HCT116 (cell line): Measurements from ENCODE around the gene SRA1. TPM values are rescaled to one million over a fixed set of nuclear protein-coding genes. Genes with fewer than 3 reads are reported as not detected.

Experiments used
- ATAC-seq: fragments of 200-7000 bp; cut with Tn5 transposase; 2 replicates; pipeline ENCODE4 v1.9.1; 2020; ENCODE audit warnings: mild to moderate bottlenecking, moderate library complexity
- BruUV-seq: library from RNA; stranded (reverse); fragments of 400-500 nt; replicated peaks from 2 replicates; lab custom pipeline; 2021; lab: Mats Ljungman, UMichigan
- CTCF ChIA-PET: fragments of 300-600 bp; sonication (Branson Sonifier 250); formaldehyde crosslinking; loops from one replicate; lab custom pipeline; 2021; ENCODE audit warnings: antibody characterized with exemption; lab: Charles Lee
- POLR2A ChIA-PET: fragments of 300-600, 350-600 bp; sonication (Branson Sonifier 250); formaldehyde crosslinking; loops from one replicate; lab custom pipeline; 2021; ENCODE audit warnings: antibody characterized with exemption; lab: Charles Lee
- RAD21 ChIA-PET, 2 experiments: fragments of 300-600 bp; sonication (Branson Sonifier 250); formaldehyde crosslinking; loops; one replicate each; lab custom pipeline; 2023; ENCODE audit warnings: low total read pairs in 2 of 2; ENCODE audit not compliant: uncharacterized antibody in 2 of 2, unreplicated experiment in 2 of 2, low non-redundant PET in 1 of 2; lab: Charles Lee
- DNase-seq: peaks from one replicate; pipeline ENCODE4 v3.0.0-alpha.2; 2010; ENCODE audit warnings: low read depth, low spot score
- H2AFZ ChIP-seq: fragments of 200-600 bp; shearing (Covaris generic), sonication (generic); 2 replicates; pipeline ENCODE4 v1.6.1; 2017; ENCODE audit warnings: low read depth, mixed run types, mixed read lengths, antibody characterized with exemption, low read length; ENCODE audit not compliant: poor library complexity, severe bottlenecking
- H3K27ac ChIP-seq: 2 replicates; pipeline ENCODE4 v1.5.1; 2012; ENCODE audit warnings: low read depth, low read length
- H3K27me3 ChIP-seq: fragments of 200-600 bp; sonication (generic); 2 replicates; pipeline ENCODE4 v1.6.1; 2016; ENCODE audit warnings: mixed run types, low read length, mixed read lengths; ENCODE audit not compliant: insufficient read depth
- H3K36me3 ChIP-seq, 2 experiments: fragments of 200-500 bp in 1 of 2; fragments of 200-600 bp in 1 of 2; sonication (Bioruptor generic) in 1 of 2; sonication (generic) in 1 of 2; 2 replicates each; pipeline versions ENCODE4 v1.5.1 to v1.6.1; 2014 to 2016; ENCODE audit warnings: low read length in 2 of 2, inconsistent platforms in 1 of 2, mixed read lengths in 1 of 2, mixed run types in 1 of 2; ENCODE audit not compliant: insufficient read depth in 2 of 2, control insufficient read depth in 1 of 2
- H3K4me1 ChIP-seq, 2 experiments: fragments of 200-600 bp in 1 of 2; sonication (generic) in 1 of 2; 2 replicates each; pipeline versions ENCODE4 v1.5.1 to v1.6.1; 2012 to 2017; ENCODE audit warnings: low read length in 2 of 2, inconsistent platforms in 1 of 2, mild to moderate bottlenecking in 1 of 2, mixed read lengths in 1 of 2, mixed run types in 1 of 2, moderate library complexity in 1 of 2; ENCODE audit not compliant: insufficient read depth in 2 of 2, control insufficient read depth in 1 of 2
- H3K4me2 ChIP-seq: fragments of 200-600 bp; sonication (generic); 2 replicates; pipeline ENCODE4 v1.6.1; 2017; ENCODE audit warnings: mixed run types, low read length, mixed read lengths
- H3K4me3 ChIP-seq, 2 experiments: fragments of 200-600 bp in 1 of 2; sonication (generic) in 1 of 2; replicated peaks in 1 of 2; 2 replicates each; pipeline ENCODE4 v1.5.1; 2011 to 2016; ENCODE audit warnings: low read length in 2 of 2, control low read depth in 1 of 2, low read depth in 1 of 2, mild to moderate bottlenecking in 1 of 2, mixed read lengths in 1 of 2, mixed run types in 1 of 2
- H3K79me2 ChIP-seq: fragments of 200-600 bp; sonication (generic); 2 replicates; pipeline ENCODE4 v1.6.1; 2017; ENCODE audit warnings: mild to moderate bottlenecking, mixed run types, low read length, moderate library complexity, mixed read lengths; ENCODE audit not compliant: insufficient read depth
- H3K9ac ChIP-seq: fragments of 200-600 bp; sonication (generic); 2 replicates; pipeline ENCODE4 v1.6.1; 2016; ENCODE audit warnings: low read length, mixed read lengths
- H3K9me2 ChIP-seq: fragments of 200-600 bp; sonication (generic), shearing (Covaris generic); 2 replicates; pipeline ENCODE4 v1.6.1; 2017; ENCODE audit warnings: mixed run types, mild to moderate bottlenecking, moderate library complexity; ENCODE audit not compliant: insufficient read depth
- H3K9me3 ChIP-seq, 2 experiments: fragments of 200-500 bp in 1 of 2; fragments of 200-600 bp in 1 of 2; sonication (Bioruptor generic) in 1 of 2; sonication (generic) in 1 of 2; 2 replicates each; pipeline ENCODE4 v1.6.1; 2014 to 2017; ENCODE audit warnings: low read length in 2 of 2, mixed read lengths in 2 of 2, inconsistent platforms in 1 of 2, low read depth in 1 of 2, mild to moderate bottlenecking in 1 of 2, mixed run types in 1 of 2, moderate library complexity in 1 of 2; ENCODE audit not compliant: control insufficient read depth in 1 of 2, insufficient read depth in 1 of 2
- H4K20me1 ChIP-seq: fragments of 200-600 bp; sonication (generic), shearing (Covaris generic); 2 replicates; pipeline ENCODE4 v1.6.1; 2017; ENCODE audit warnings: mixed run types, mild to moderate bottlenecking, moderate library complexity; ENCODE audit not compliant: insufficient read depth
- ATF3 ChIP-seq: IDR thresholded peaks from 2 replicates; pipeline ENCODE4 v1.6.1; 2012
- CBX3 ChIP-seq: IDR thresholded peaks from 2 replicates; pipeline ENCODE4 v1.6.1; 2012; ENCODE audit warnings: low read depth
- CEBPB ChIP-seq: IDR thresholded peaks from 2 replicates; pipeline ENCODE4 v1.6.1; 2012; ENCODE audit warnings: low read depth
- EGR1 ChIP-seq: IDR thresholded peaks from 2 replicates; pipeline ENCODE4 v1.6.1; 2012; ENCODE audit warnings: low read depth
- ELF1 ChIP-seq: IDR thresholded peaks from 2 replicates; pipeline ENCODE4 v1.6.1; 2012; ENCODE audit warnings: low read depth, borderline replicate concordance
- EZH2 ChIP-seq: fragments of 200-600 bp; sonication (generic); IDR thresholded peaks from 2 replicates; pipeline ENCODE4 v1.6.1; 2017; ENCODE audit warnings: antibody characterized with exemption, mixed run types
- FOSL1 ChIP-seq: IDR thresholded peaks from 2 replicates; pipeline ENCODE4 v1.6.1; 2012; ENCODE audit warnings: low read depth
- POLR2A ChIP-seq: IDR thresholded peaks from 2 replicates; pipeline ENCODE4 v1.7.0; 2011; ENCODE audit warnings: borderline replicate concordance; ENCODE audit not compliant: insufficient read depth, insufficient read length; ENCODE audit errors: extremely low read depth
- RAD21 ChIP-seq: IDR thresholded peaks from 2 replicates; pipeline ENCODE4 v1.6.1; 2012; ENCODE audit warnings: low read depth, mild to moderate bottlenecking
- SIN3A ChIP-seq: IDR thresholded peaks from 2 replicates; pipeline ENCODE4 v1.6.1; 2012; ENCODE audit warnings: low read depth
- SP1 ChIP-seq: IDR thresholded peaks from 2 replicates; pipeline ENCODE4 v1.6.1; 2012; ENCODE audit warnings: low read depth
- SRF ChIP-seq: IDR thresholded peaks from 2 replicates; pipeline ENCODE4 v1.6.1; 2012; ENCODE audit warnings: low read depth
- TCF7L2 ChIP-seq: IDR thresholded peaks from 2 replicates; pipeline ENCODE4 v1.7.0; 2011; ENCODE audit warnings: borderline replicate concordance, inconsistent platforms; ENCODE audit not compliant: insufficient read depth, insufficient read length; ENCODE audit errors: extremely low read depth
- YY1 ChIP-seq: IDR thresholded peaks from 2 replicates; pipeline ENCODE4 v1.6.1; 2011; ENCODE audit warnings: low read length, low read depth, moderate library complexity, mild to moderate bottlenecking; ENCODE audit not compliant: insufficient replicate concordance; ENCODE audit errors: extremely low read depth
- ZBTB33 ChIP-seq: IDR thresholded peaks from 2 replicates; pipeline ENCODE4 v1.6.1; 2011; ENCODE audit warnings: mild to moderate bottlenecking, low read length, moderate library complexity; ENCODE audit not compliant: insufficient replicate concordance; ENCODE audit errors: extremely low read depth
- ZFX ChIP-seq: fragments of 450-650 bp; IDR thresholded peaks from 2 replicates; pipeline ENCODE4 v1.6.1; 2017
- intact Hi-C: fragments of 100-400 bp; cut with micrococcal nuclease; formaldehyde crosslinking; loops from 2 replicates; pipeline ENCODE4 v1.10.0; 2022
- total RNA-seq: library from RNA; stranded (reverse); gene quantifications from one replicate; pipeline ENCODE4 v1.2.1, GENCODE V29; 2021; ENCODE audit not compliant: unreplicated experiment
- TF ChIP-seq, protein P1 (sequence below), 3 experiments: fragments of 200-600 bp in 1 of 3; sonication (generic) in 1 of 3; IDR thresholded peaks in 2 of 3; conservative IDR thresholded peaks in 1 of 3; 2 replicates each; pipeline ENCODE4 v1.5.1; 2012 to 2017; ENCODE audit warnings: low read depth in 2 of 3, low read length in 2 of 3, antibody characterized with exemption in 1 of 3, borderline replicate concordance in 1 of 3, control low read depth in 1 of 3, mild to moderate bottlenecking in 1 of 3, mixed read lengths in 1 of 3, mixed run types in 1 of 3, moderate library complexity in 1 of 3; ENCODE audit not compliant: insufficient read depth in 1 of 3
- TF ChIP-seq, protein P2 (sequence below): IDR thresholded peaks from 2 replicates; pipeline ENCODE4 v1.6.1; 2012; ENCODE audit warnings: low read depth

The SRA1 gene
- total RNA-seq, 1 experiment from 2014 or later = 41.7 TPM

DNA sequence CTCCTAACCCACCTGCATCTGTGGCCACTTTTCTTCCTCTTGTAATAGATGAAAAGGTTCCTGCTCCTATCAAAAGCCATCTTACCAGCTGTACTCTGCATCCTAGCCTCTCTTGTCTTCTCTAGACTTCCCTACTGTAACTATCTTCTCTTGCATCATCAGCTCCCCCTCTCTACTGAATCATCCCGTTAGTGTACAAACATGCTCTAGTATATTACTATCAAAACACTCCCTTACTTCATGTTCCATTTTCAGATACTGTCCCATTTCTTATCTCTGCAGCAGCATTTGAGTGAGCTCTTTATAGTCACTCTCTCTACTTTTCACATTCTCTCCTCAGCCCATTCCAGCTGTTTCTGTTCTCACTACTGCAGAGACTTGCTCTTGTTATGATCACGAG is 2.8 kb downstream of the SRA1 start:
- no peaks in the 10 kb centered on the region for H3K9me3 ChIP-seq
- no peak overlapping the region for H3K9ac ChIP-seq
- no peaks in the 10 kb centered on the region for H3K27me3 ChIP-seq
- H3K79me2 ChIP-seq = peaks cover 62% of the 10 kb centered on the region
- intact Hi-C loops = no loop called here
- BruUV-seq = no TSS peak
- ATAC-seq (no peak), DNase-seq (no peak)
- H3K9me2 ChIP-seq = no peaks in the 10 kb centered on the region
- ChIA-PET POLR2A (no interaction called here), CTCF (no interaction called here), RAD21 (no interaction called here)
- no peak for TF ChIP-seq YY1
- no peak for TF ChIP-seq CBX3
- TF ChIP-seq SIN3A = no peak
- TF ChIP-seq SRF = no peak
- TF ChIP-seq ZBTB33 = no peak
- TF ChIP-seq CEBPB = no peak
- TF ChIP-seq, protein P1, sequence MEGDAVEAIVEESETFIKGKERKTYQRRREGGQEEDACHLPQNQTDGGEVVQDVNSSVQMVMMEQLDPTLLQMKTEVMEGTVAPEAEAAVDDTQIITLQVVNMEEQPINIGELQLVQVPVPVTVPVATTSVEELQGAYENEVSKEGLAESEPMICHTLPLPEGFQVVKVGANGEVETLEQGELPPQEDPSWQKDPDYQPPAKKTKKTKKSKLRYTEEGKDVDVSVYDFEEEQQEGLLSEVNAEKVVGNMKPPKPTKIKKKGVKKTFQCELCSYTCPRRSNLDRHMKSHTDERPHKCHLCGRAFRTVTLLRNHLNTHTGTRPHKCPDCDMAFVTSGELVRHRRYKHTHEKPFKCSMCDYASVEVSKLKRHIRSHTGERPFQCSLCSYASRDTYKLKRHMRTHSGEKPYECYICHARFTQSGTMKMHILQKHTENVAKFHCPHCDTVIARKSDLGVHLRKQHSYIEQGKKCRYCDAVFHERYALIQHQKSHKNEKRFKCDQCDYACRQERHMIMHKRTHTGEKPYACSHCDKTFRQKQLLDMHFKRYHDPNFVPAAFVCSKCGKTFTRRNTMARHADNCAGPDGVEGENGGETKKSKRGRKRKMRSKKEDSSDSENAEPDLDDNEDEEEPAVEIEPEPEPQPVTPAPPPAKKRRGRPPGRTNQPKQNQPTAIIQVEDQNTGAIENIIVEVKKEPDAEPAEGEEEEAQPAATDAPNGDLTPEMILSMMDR (IDR thresholded peaks at IDR 0.05 in 2 of 3, conservative IDR thresholded peaks at IDR 0.05 in 1 of 3; ENCODE audit: borderline replicate concordance in 1 of 3, insufficient read depth in 1 of 3, low read depth in 2 of 3, low read length in 2 of 3) = no peak
- TF ChIP-seq POLR2A = no peak
- TF ChIP-seq ELF1 = no peak
- no peak for TF ChIP-seq FOSL1
- TF ChIP-seq SP1 = no peak
- TF ChIP-seq EZH2 = no peak
- TF ChIP-seq, protein P2, sequence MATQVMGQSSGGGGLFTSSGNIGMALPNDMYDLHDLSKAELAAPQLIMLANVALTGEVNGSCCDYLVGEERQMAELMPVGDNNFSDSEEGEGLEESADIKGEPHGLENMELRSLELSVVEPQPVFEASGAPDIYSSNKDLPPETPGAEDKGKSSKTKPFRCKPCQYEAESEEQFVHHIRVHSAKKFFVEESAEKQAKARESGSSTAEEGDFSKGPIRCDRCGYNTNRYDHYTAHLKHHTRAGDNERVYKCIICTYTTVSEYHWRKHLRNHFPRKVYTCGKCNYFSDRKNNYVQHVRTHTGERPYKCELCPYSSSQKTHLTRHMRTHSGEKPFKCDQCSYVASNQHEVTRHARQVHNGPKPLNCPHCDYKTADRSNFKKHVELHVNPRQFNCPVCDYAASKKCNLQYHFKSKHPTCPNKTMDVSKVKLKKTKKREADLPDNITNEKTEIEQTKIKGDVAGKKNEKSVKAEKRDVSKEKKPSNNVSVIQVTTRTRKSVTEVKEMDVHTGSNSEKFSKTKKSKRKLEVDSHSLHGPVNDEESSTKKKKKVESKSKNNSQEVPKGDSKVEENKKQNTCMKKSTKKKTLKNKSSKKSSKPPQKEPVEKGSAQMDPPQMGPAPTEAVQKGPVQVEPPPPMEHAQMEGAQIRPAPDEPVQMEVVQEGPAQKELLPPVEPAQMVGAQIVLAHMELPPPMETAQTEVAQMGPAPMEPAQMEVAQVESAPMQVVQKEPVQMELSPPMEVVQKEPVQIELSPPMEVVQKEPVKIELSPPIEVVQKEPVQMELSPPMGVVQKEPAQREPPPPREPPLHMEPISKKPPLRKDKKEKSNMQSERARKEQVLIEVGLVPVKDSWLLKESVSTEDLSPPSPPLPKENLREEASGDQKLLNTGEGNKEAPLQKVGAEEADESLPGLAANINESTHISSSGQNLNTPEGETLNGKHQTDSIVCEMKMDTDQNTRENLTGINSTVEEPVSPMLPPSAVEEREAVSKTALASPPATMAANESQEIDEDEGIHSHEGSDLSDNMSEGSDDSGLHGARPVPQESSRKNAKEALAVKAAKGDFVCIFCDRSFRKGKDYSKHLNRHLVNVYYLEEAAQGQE = no peak
- no peak for TF ChIP-seq RAD21
- TF ChIP-seq ZFX = no peak
- TF ChIP-seq EGR1 = no peak
- TF ChIP-seq TCF7L2 = no peak
- no peak for TF ChIP-seq ATF3
- H3K4me2 ChIP-seq = no peak overlapping the region
- no peaks in the 10 kb centered on the region; the same call in 1 of the 2 replicates for H4K20me1 ChIP-seq
- H3K4me3 ChIP-seq = no peak overlapping the region
- no peak overlapping the region for H3K27ac ChIP-seq
- H2AFZ ChIP-seq = no peak overlapping the region
- H3K4me1 ChIP-seq = peaks cover 8 to 33% of the 10 kb centered on the region in 2 experiments
- peaks cover 9 to 30% of the 10 kb centered on the region in 2 experiments; a peak in 3 of 4 replicates for H3K36me3 ChIP-seq
